Dedifferentiated amniotic fluid mesenchymal stem cell (primary cell): Measurements from ENCODE around the gene NDUFAB1.
"Not testable (repeated sequence)": the region's sequence is repeated elsewhere in the genome, so short reads cannot be mapped to it uniquely, and the experiment has no call there.

Experiments
- DNase-seq: peaks from one replicate; pipeline ENCODE4 v3.0.0-alpha.2; 2016; ENCODE audit errors: extremely low spot score

NDUFAB1 gene

DNA sequence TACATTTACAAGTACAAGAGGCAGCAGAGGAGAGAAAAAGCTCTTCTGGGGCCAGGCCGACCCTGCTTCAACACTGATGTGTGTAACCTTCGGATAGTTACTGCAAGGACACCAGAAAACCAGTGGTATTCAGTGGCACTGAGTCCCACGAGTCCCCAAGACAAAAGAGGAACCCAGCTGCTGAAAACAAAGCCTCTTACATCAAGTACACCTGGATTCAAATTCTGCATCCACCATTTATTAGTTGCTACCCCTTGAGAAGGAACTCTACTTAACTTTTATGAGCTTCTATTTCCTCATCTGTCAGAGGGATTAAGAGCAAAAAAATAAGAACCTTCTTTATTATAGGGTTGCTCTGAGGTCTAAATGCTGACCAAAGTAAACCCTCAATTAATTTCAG lies 41.6 kb downstream of the NDUFAB1 start:
- no peak for DNase-seq

DNA sequence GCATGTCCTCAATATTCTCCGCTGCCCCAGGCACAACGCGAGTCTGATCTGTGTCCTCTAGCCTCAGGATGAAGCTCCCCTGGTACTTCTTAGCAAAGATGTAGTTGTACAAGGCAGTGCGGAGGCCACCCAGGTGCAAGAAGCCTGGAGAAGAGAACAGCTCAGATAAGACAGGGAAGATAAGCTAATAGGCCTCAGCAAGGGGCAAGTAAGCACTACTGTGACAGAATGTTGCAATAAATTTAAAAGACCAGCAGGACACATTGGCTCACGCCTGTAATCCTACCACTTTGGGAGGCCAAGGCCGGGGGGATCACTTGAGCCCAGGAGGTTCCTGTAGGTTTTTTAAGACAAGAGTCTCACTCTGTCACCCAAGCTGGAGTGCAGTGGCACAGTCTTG lies 44.0 kb downstream of the NDUFAB1 start:
- no peak for DNase-seq

DNA sequence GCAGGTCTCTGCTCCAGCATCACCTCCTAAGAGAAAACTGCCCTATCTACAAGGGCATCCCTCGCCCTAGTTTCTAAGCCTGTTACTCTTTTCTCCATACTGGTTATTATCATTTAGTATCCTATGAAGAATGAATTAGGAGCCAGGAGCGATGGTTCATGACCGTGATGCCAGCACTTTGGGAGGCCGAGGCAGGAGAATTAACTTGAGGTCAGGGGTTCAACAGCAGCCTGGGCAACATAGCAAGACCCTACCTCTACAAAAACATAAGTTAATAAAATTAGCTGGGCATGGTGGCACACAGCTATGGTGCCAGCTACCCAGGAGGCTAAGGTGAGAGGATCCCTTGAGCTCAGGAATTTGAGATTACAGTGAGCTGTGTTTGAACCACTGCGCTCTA lies 46.2 kb downstream of the NDUFAB1 start:
- DNase-seq: no peak

DNA sequence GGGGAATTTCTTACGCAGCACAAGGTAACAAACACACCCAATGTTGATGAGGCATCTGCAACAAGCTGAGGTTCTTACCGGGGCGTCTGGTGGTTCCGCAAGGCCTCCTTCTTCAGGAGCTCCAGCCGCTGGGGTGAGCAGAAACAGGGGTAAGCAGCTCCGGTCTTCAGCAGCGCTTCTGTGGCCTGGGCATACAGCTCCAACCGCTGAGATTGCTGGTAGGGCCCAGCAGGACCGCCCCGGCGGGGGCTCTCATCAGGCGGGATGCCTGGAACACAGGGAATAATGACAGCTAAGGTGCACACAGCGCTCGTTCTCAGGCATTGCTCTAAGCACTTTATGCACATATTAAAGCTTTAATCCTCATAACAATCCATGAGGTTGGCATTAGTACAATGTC lies 51.7 kb downstream of the NDUFAB1 start:
- DNase-seq: no peak

DNA sequence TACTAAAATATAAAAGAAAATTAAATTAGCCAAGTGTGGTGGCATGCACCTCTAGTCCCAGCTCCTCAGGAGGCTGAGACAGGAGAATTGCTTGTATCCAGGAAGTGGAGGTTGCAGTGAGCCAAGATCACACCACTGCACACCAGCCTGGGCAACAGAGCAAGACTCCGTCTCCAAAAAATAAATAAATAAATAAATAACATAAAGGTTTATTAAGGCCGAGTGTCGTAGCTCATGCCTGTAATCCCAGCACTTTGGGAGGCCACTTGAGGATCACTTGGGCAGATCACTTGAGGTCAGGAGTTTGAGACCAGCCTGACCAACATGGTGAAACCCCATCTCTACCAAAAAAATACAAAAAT lies 55.3 kb downstream of the NDUFAB1 start:
- DNase-seq: not testable (repeated sequence)

DNA sequence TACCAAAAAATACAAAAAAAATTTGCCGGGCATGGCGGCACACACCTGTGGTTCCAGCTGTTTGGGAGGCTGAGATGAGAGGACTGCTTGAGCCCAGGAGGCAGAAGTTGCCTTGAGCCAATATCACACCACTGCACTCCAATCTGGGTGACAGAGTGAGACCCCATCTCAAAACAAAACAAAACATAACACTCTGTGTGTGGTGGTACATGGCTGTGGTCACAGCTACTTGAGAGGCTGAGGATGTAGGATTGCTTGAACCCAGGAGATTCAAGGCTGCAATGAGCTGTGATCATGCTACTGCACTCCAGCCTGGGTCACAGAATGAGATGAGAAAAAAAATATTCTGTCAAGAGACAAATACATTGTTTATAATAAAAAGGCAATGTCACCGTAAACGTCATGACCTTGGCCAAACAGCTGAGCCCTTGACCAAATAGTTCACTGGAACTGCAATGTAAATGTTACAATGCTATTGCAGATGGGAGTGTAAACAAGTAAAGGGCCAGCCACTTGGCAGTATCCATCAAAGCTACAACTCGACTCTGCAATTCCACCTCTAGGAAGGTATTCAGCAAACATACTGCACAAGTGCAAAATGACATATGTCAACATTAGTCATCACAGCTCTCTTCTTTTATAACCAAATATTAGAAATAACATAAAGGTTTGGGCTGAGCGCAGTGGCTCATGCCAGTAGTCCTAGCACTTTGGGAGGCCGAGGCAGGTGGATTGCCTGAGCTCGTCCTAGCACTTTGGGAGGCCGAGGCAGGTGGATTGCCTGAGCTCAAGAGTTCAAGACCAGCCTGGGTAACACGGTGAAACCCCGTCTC lies 55.9 kb downstream of the NDUFAB1 start:
- no peak for DNase-seq

DNA sequence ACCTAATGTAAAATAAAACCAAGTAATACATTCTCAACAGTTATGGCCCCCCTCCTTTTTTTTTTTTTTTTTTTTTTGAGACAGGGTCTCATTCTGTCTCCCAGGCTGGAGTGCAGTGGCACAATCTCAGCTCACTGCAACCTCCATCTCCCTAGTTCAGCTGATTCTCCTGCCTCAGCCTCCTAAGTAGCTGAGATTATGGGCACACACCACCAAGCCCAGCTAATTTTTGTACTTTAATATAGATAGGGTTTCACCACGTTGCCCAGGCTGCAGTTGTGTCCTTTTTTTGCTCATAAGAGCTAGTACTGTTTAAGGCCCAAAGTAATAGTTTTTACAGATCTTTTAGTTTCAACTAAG lies 57.2 kb downstream of the NDUFAB1 start:
- DNase-seq: no peak

DNA sequence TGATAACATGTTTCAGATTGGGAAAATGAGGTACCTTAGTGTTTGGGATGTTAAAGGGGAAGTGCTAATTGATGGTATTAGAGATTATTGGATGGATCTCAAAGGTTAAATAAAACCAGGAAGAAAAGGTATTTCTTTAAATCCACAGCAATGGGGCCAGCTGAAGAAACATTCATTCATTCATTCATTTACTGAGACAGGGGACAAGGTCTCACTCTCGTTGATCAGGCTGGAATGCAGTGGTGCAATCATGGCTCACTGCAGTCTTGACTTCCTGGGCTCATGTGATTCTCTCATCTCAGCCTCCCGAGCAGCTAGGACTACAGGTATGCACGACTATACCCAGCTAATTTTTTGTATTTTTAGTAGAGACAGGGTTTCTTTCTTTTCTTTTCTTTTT lies 58.7 kb downstream of the NDUFAB1 start:
- no peak for DNase-seq

DNA sequence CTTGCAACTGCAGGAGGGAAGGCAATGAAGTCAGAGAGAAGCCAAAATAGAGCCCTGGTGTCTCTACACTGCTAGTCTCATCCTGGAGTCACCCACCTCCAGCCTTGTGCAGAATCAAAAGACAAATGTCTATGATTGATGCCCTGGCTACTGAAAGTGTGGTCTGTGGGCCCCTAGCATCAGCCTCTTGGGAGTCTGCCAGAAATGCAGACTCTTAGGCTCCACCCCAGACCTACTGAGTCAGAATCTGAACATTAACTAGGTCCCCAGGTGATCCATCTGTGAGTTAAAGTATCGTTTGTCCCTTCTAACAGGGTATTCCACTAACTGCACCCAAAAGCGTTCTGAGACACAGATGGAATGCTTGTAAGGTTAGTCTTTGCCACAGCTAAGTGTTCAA lies 60.2 kb downstream of the NDUFAB1 start:
- DNase-seq: no peak

DNA sequence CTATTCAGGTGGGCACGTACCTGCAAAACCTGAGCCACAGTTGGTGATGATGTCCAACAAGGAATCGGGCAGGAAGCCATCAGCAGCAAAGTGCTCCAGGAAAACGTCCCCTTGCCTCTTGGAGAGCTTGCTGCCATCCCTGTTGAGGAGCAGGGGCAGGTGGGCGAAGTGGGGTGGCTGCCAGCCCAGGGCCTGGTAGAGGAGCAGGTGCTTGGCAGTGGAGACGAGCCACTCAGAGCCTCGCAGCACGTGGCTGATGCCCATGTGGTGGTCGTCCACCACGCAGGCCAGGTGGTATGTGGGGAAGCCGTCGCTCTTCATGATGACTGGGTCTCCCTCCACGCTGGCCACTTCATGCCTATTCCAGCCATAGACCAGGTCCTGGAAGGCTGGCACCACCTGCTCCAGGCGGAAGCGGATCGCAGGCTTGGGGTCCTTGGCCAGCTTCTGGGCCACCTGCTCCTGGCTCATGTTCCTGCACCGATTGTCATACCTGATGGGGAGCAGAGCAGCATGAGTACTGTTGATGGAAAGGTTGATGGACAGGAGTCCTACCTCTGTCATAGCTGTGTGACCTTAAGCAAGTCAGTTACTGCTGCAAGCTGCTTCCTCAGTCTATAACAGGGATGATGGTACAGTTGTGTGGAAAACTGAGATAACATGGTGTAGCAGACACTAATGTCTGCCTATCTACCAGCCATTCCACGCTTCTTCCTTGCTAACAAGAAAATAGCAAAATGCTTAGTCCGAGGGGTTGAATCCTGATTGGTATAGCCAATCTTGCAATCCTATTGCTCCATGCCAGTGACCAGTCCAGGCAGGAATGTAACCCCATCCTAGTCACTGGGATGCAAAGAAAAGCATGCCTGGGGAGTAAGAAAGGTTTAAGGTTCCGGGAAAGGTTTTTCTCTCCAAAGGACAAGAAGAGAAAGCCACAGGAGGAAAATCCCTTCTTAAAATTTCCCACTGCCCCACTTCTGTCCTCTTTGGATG lies 61.0 kb downstream of the NDUFAB1 start:
- no peak for DNase-seq

DNA sequence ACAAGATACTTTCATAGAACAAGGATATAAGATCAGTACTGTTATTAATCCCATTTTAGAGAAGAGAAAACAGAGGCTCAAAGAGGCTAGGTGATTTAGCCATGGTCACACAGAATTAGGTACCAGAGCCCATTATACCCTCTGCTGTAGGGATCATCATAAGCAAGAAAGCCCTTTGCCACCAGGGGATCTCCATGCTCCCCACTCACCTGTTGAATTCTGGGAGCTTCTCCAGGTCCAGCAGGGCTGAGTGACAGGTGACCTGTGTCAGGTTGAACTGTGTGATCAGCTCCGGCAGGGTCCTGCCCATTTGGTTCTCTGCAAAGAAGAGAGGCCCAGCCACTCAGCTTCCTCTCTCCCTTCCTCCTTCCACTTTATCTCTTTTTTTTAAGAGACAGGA lies 63.7 kb downstream of the NDUFAB1 start:
- no peak for DNase-seq
